ENCODE measurements around the gene DALRD3.

DNA sequence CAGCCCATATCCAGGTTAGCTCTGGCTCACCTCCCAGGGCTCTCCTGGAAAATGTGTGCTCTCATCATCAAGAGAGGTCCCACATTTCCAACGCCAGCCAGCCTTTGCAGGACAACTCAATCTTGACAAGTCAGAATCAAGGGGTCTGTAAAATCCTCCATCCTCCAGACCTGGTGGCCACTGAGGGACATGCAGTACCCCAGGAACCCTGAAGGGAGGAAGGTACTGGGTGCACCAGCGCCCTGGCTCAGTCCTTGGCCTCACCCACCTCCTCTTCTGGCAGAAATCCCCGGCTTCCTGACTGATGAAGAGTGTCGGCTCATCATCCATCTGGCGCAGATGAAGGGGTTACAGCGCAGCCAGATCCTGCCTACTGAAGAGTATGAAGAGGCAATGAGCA lies 17.2 kb downstream of the DALRD3 start:
- TF ChIP-seq CTCF (conservative IDR thresholded peaks at IDR 0.05 in 1 of 2, IDR thresholded peaks at IDR 0.05 in 1 of 2; ENCODE audit: extremely low read depth in 1 of 2, insufficient read depth in 1 of 2, low read depth in 1 of 2, low read length in 2 of 2) (no peak), EZH2 (IDR thresholded peaks at IDR 0.05; ENCODE audit: borderline replicate concordance, low read length) (no peak)

Measured in mammary epithelial cell (primary cell).